H9 (cell line): Measurements from ENCODE around the gene PTGES3L. TPM values are rescaled to one million over a fixed set of nuclear protein-coding genes. Genes with fewer than 3 reads are reported as not detected.
A peak's percentile ranks its signal among the peaks of the same experiment; 100 is the strongest.
"Not testable (repeated sequence)": the region's sequence is repeated elsewhere in the genome, so short reads cannot be mapped to it uniquely, and the experiment has no call there.

ENCODE experiments used
- DNase-seq: peaks from one replicate; pipeline ENCODE4 v3.0.0-alpha.2; 2017
- H2AFZ ChIP-seq: one replicate; pipeline ENCODE4 v1.6.1; 2013; ENCODE audit warnings: mild to moderate bottlenecking, low read length, control low read depth, moderate library complexity
- H2AK5ac ChIP-seq: 2 replicates; pipeline ENCODE4 v1.6.1; 2013; ENCODE audit warnings: low read length, control low read depth, mixed read lengths; ENCODE audit not compliant: insufficient read length
- H2BK120ac ChIP-seq: one replicate; pipeline ENCODE4 v1.6.1; 2013; ENCODE audit warnings: low read depth, mild to moderate bottlenecking, low read length, control low read depth, inconsistent platforms; ENCODE audit not compliant: poor library complexity, severe bottlenecking
- H2BK12ac ChIP-seq: 2 replicates; pipeline ENCODE4 v1.6.1; 2013; ENCODE audit warnings: low read length, control low read depth, mixed read lengths, low read depth; ENCODE audit not compliant: insufficient read length
- H2BK15ac ChIP-seq: 2 replicates; pipeline ENCODE4 v1.6.1; 2013; ENCODE audit warnings: low read depth, low read length, control low read depth
- H2BK20ac ChIP-seq: one replicate; pipeline ENCODE4 v1.6.1; 2013; ENCODE audit warnings: low read depth, mild to moderate bottlenecking, low read length, control low read depth, inconsistent platforms; ENCODE audit not compliant: poor library complexity, severe bottlenecking
- H2BK5ac ChIP-seq: 2 replicates; pipeline ENCODE4 v1.6.1; 2013; ENCODE audit warnings: low read length, control low read depth, mixed read lengths; ENCODE audit not compliant: insufficient read length
- H3K14ac ChIP-seq: 2 replicates; pipeline ENCODE4 v1.6.1; 2013; ENCODE audit warnings: low read length, control low read depth; ENCODE audit not compliant: insufficient read depth
- H3K18ac ChIP-seq: 2 replicates; pipeline ENCODE4 v1.6.1; 2013; ENCODE audit warnings: low read depth, mild to moderate bottlenecking, mixed read lengths, low read length, control low read depth; ENCODE audit not compliant: insufficient read length
- H3K23ac ChIP-seq: 2 replicates; pipeline ENCODE4 v1.6.1; 2013; ENCODE audit warnings: low read length, control low read depth, mixed read lengths, low read depth; ENCODE audit not compliant: insufficient read length
- H3K23me2 ChIP-seq: 2 replicates; pipeline ENCODE4 v1.6.1; 2013; ENCODE audit warnings: low read depth, mild to moderate bottlenecking, mixed read lengths, low read length, control low read depth; ENCODE audit not compliant: insufficient read length, poor library complexity, severe bottlenecking
- H3K27ac ChIP-seq: 2 replicates; pipeline ENCODE4 v1.5.1; 2013; ENCODE audit warnings: low read length, control low read depth, mixed read lengths, low read depth; ENCODE audit not compliant: insufficient read length
- H3K27me3 ChIP-seq: 2 replicates; pipeline ENCODE4 v1.6.1; 2013; ENCODE audit warnings: low read length, control low read depth, inconsistent platforms; ENCODE audit not compliant: insufficient read depth
- H3K4ac ChIP-seq: 2 replicates; pipeline ENCODE4 v1.6.1; 2013; ENCODE audit warnings: low read depth, mild to moderate bottlenecking, control low read depth, inconsistent platforms, low read length, moderate library complexity
- H3K4me1 ChIP-seq: 2 replicates; pipeline ENCODE4 v1.6.1; 2013; ENCODE audit warnings: low read length, control low read depth, inconsistent platforms; ENCODE audit not compliant: insufficient read depth
- H3K4me2 ChIP-seq: 2 replicates; pipeline ENCODE4 v1.6.1; 2013; ENCODE audit warnings: low read length, control low read depth, mixed read lengths; ENCODE audit not compliant: insufficient read length, insufficient read depth
- H3K56ac ChIP-seq: 2 replicates; pipeline ENCODE4 v1.6.1; 2013; ENCODE audit warnings: low read depth, mild to moderate bottlenecking, mixed read lengths, low read length, control low read depth; ENCODE audit not compliant: insufficient read length
- H3K79me1 ChIP-seq: 2 replicates; pipeline ENCODE4 v1.6.1; 2013; ENCODE audit warnings: low read depth, mild to moderate bottlenecking, moderate library complexity, low read length, control low read depth, inconsistent platforms; ENCODE audit not compliant: insufficient read depth, poor library complexity, severe bottlenecking
- H3K79me2 ChIP-seq: 2 replicates; pipeline ENCODE4 v1.6.1; 2013; ENCODE audit warnings: low read length, control low read depth, inconsistent platforms; ENCODE audit not compliant: insufficient read depth
- H3K9ac ChIP-seq: 2 replicates; pipeline ENCODE4 v1.6.1; 2013; ENCODE audit warnings: low read length, control low read depth, mixed read lengths; ENCODE audit not compliant: insufficient read length; ENCODE audit errors: extremely low read depth
- H3K9me3 ChIP-seq: one replicate; pipeline ENCODE4 v1.6.1; 2013; ENCODE audit warnings: low read depth, low read length, inconsistent platforms; ENCODE audit not compliant: control insufficient read depth
- H3T11ph ChIP-seq: one replicate; pipeline ENCODE4 v1.6.1; 2013; ENCODE audit warnings: mild to moderate bottlenecking, low read length, control low read depth, inconsistent platforms
- H4K20me1 ChIP-seq: one replicate; pipeline ENCODE4 v1.6.1; 2013; ENCODE audit not compliant: control insufficient read depth, insufficient read length, insufficient read depth
- H4K5ac ChIP-seq: 2 replicates; pipeline ENCODE4 v1.6.1; 2013; ENCODE audit warnings: low read depth, mild to moderate bottlenecking, mixed read lengths, low read length, control low read depth; ENCODE audit not compliant: insufficient read length
- H4K8ac ChIP-seq: replicated peaks from 2 replicates; pipeline ENCODE4 v1.6.1; 2013; ENCODE audit warnings: low read length, control low read depth, mixed read lengths, low read depth; ENCODE audit not compliant: insufficient read length
- H4K91ac ChIP-seq: 2 replicates; pipeline ENCODE4 v1.6.1; 2013; ENCODE audit warnings: low read depth, mild to moderate bottlenecking, moderate library complexity, mixed read lengths, low read length, control low read depth; ENCODE audit not compliant: insufficient read length
- H3K27ac Mint-ChIP-seq, 3 experiments: 2 replicates in 2 of 3; 3 replicates in 1 of 3; pipeline ENCODE4 v1.8.0; 2020 to 2021; ENCODE audit warnings: mixed read lengths in 3 of 3, mild to moderate bottlenecking in 1 of 3, moderate library complexity in 1 of 3
- H3K27me3 Mint-ChIP-seq: 2 replicates; pipeline ENCODE4 v1.8.0; 2021; ENCODE audit warnings: low read depth, mild to moderate bottlenecking, moderate library complexity, mixed read lengths
- H3K36me3 Mint-ChIP-seq, 3 experiments: 2 replicates in 2 of 3; 3 replicates in 1 of 3; pipeline ENCODE4 v1.8.0; 2020 to 2021; ENCODE audit warnings: low read depth in 3 of 3, mixed read lengths in 3 of 3; ENCODE audit not compliant: insufficient read depth in 1 of 3
- H3K4me1 Mint-ChIP-seq, 2 experiments: 2 replicates each; pipeline ENCODE4 v1.8.0; 2020; ENCODE audit warnings: mixed read lengths in 2 of 2
- H3K4me3 Mint-ChIP-seq, 2 experiments: 2 replicates in 1 of 2; 3 replicates in 1 of 2; pipeline ENCODE4 v1.8.0; 2020 to 2021; ENCODE audit warnings: mild to moderate bottlenecking in 2 of 2, mixed read lengths in 2 of 2, moderate library complexity in 1 of 2
- H3K9me3 Mint-ChIP-seq, 2 experiments: 2 replicates in 1 of 2; 3 replicates in 1 of 2; pipeline ENCODE4 v1.8.0; 2020; ENCODE audit warnings: mild to moderate bottlenecking in 2 of 2, mixed read lengths in 2 of 2, moderate library complexity in 1 of 2
- WGBS: extraction: QIAGEN DNeasy Blood & Tissue Kit; methylation state at CpG from one replicate; pipeline ENCODE4 v1.1.7; 2013; ENCODE audit warnings: missing lambda C conversion rate, low lambda C conversion rate, mixed read lengths; ENCODE audit not compliant: insufficient read length; ENCODE audit errors: extremely low coverage; 5-methylcytosine and 5-hydroxymethylcytosine counted together
- total RNA-seq: library from RNA; stranded (reverse); gene quantifications from 2 replicates; pipeline ENCODE4 v1.2.1, GENCODE V29; 2021
- TF ChIP-seq, protein P1 (sequence below): fragments of 200-600 bp; sonication (generic); conservative IDR thresholded peaks from 3 replicates; pipeline ENCODE4 v1.8.0; 2021; ENCODE audit warnings: antibody characterized with exemption, mild to moderate bottlenecking

Gene PTGES3L
- total RNA-seq, 1 experiment from 2014 or later, result 4.2 TPM

DNA sequence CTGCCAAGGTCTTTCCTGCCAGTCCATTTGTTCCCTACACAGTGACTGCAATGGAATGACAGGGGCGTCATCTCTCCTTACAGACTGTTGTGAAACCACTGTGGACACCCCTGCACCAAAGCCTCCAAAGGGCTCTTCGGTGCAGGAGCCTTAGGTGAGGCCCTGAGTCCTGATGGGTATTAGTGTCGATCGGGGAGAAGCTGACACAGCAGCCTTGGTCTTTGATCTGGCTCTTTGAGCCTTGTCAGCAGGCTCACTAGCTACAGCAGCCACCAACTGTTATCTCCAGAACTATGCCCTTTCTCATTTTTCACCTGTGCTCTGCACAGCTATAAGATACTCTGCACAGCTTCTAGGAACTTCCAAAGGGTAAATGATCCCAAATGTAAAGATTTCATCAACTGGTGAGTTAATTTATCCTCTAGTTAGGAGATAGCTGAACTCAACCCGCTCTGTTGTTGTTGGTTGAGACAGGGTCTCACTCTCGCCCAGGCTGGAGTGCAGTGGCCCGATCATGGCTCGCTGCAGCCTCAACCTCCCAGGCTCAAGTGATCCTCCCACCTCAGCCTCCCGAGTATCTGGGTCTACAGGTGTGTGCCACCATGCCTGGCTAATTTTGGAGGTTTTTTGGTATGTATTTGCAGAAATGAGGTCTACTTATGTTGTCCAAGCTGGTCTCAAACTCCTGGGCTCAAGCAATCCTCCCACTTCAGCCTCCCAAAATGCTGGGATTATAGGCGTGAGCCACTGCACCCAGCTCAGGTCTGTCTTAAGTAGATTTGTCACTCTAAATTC lies 59.6 kb downstream of the PTGES3L start:
- Histone ChIP-seq H3K4me2 (no peak overlapping the region), H2BK120ac (no peak overlapping the region), H2BK12ac (no peak overlapping the region), H3K23ac (no peak overlapping the region), H2BK5ac (no peak overlapping the region), H3K79me1 (no peaks in the 10 kb centered on the region), H2BK20ac (no peak overlapping the region), H3K23me2 (no peaks in the 10 kb centered on the region), H4K91ac (no peak overlapping the region), H3K18ac (no peak overlapping the region), H3K4ac (no peak overlapping the region), H2AFZ (no peak overlapping the region), H2AK5ac (no peak overlapping the region), H3K79me2 (no peaks in the 10 kb centered on the region), H3K9ac (no peak overlapping the region), H3T11ph (no peak overlapping the region), H3K56ac (no peak overlapping the region), H2BK15ac (no peak overlapping the region), H3K27me3 (no peaks in the 10 kb centered on the region), H3K27ac (no peak overlapping the region), H4K5ac (no peak overlapping the region), H4K8ac (no peak overlapping the region), H3K4me1 (peaks cover 3% of the 10 kb centered on the region; the same call in 1 of the 2 replicates), H3K14ac (no peak overlapping the region), H3K9me3 (no peaks in the 10 kb centered on the region), H4K20me1 (no peaks in the 10 kb centered on the region)
- no peak for DNase-seq
- Mint-ChIP-seq H3K27ac (peak overlapping the region; percentile 28 to 54 (median 41); a peak in 2 of 7 replicates), H3K9me3 (no peaks in the 10 kb centered on the region), H3K27me3 (no peaks in the 10 kb centered on the region; the same call in 1 of the 2 replicates), H3K4me1 (peaks cover 17 to 18% of the 10 kb centered on the region in 2 experiments), H3K36me3 (no peaks in the 10 kb centered on the region), H3K4me3 (no peak overlapping the region)
- no CpG with 5 or more reads among the region's 10 CpGs for whole genome bisulfite sequencing
- TF ChIP-seq, protein P1, sequence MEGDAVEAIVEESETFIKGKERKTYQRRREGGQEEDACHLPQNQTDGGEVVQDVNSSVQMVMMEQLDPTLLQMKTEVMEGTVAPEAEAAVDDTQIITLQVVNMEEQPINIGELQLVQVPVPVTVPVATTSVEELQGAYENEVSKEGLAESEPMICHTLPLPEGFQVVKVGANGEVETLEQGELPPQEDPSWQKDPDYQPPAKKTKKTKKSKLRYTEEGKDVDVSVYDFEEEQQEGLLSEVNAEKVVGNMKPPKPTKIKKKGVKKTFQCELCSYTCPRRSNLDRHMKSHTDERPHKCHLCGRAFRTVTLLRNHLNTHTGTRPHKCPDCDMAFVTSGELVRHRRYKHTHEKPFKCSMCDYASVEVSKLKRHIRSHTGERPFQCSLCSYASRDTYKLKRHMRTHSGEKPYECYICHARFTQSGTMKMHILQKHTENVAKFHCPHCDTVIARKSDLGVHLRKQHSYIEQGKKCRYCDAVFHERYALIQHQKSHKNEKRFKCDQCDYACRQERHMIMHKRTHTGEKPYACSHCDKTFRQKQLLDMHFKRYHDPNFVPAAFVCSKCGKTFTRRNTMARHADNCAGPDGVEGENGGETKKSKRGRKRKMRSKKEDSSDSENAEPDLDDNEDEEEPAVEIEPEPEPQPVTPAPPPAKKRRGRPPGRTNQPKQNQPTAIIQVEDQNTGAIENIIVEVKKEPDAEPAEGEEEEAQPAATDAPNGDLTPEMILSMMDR, result no peak

DNA sequence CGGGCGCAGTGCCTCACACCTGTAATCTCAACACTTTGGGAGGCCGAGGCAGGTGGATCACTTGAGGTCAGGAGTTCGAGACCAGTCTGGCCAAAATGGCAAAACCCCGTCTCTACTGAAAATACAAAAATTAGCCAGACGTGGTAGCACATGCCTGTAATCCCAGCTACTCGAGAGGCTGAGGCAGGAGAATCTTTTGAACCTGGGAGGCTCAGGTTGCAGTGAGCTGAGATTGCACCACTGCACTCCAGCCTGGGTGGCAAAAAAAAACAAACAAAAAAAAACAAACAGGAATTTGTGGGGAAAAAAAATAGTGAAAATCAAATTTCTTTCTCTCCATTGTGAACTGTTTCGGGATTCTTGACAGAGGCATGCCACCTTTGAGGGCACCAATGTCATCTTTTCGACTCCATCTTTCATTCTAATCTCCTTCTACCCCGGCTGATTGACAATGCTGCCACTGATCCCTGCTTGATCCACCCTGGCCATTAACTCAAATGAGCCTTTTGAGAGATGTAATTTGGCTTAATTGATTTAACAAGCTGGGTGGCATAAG lies 60.3 kb downstream of the PTGES3L start:
- not testable (repeated sequence) for H3K56ac ChIP-seq, H4K20me1 ChIP-seq, H3K4ac ChIP-seq, H3K9ac ChIP-seq, H3T11ph ChIP-seq, H3K14ac ChIP-seq, H3K36me3 Mint-ChIP-seq, H3K18ac ChIP-seq, H3K4me2 ChIP-seq, H2AFZ ChIP-seq, H3K23me2 ChIP-seq, H2BK12ac ChIP-seq, H2AK5ac ChIP-seq, H3K4me3 Mint-ChIP-seq, H3K27ac ChIP-seq, H3K23ac ChIP-seq, H3K4me1 ChIP-seq, H3K79me1 ChIP-seq, H2BK5ac ChIP-seq, H3K79me2 ChIP-seq, H2BK15ac ChIP-seq, H4K91ac ChIP-seq, H3K9me3 Mint-ChIP-seq, H2BK20ac ChIP-seq, H3K27me3 Mint-ChIP-seq, H3K27me3 ChIP-seq, H4K5ac ChIP-seq, H4K8ac ChIP-seq, DNase-seq, H2BK120ac ChIP-seq, H3K9me3 ChIP-seq
- Mint-ChIP-seq H3K27ac (peak overlapping the region in 1 of 3 experiments; percentile 41; a peak in 2 of 7 replicates), H3K4me1 (peaks cover 13% of the 10 kb centered on the region in 2 experiments)
- WGBS, result no CpG with 5 or more reads among the region's 10 CpGs
